ENCODE data around the gene CCDC177. TPM values are rescaled to one million over a fixed set of nuclear protein-coding genes. Genes with fewer than 3 reads are reported as not detected.

CCDC177 gene
- total RNA-seq, 4 donors from 2014 or later = not detected

- TF ChIP-seq CTCF (IDR thresholded peaks at IDR 0.05; ENCODE audit: low read depth) = no peak
Observed at GRCh38 chr14:69615496-69616407, 41.1 kb upstream of the CCDC177 start.

GRCh38 chr14:69615121-69615495, 40.4 kb upstream of the CCDC177 start:
- no peak for TF ChIP-seq CTCF (IDR thresholded peaks at IDR 0.05; ENCODE audit: low read depth)

- no peak for TF ChIP-seq CTCF (IDR thresholded peaks at IDR 0.05; ENCODE audit: low read depth)
Observed at GRCh38 chr14:69614592-69614991, 39.9 kb upstream of the CCDC177 start.

GRCh38 chr14:69613312-69614073, 38.8 kb upstream of the CCDC177 start:
- no peak for TF ChIP-seq CTCF (IDR thresholded peaks at IDR 0.05; ENCODE audit: low read depth)

GRCh38 chr14:69612783-69613130, 38.1 kb upstream of the CCDC177 start:
- no peak for TF ChIP-seq CTCF (IDR thresholded peaks at IDR 0.05; ENCODE audit: low read depth)

- no peak for TF ChIP-seq CTCF (IDR thresholded peaks at IDR 0.05; ENCODE audit: low read depth)
Observed at GRCh38 chr14:69612014-69612782, 37.5 kb upstream of the CCDC177 start.

Measured in subcutaneous adipose tissue (tissue), 4 donors.